PC-9 (cell line): ENCODE data around the gene CRYL1.

Experiments
- EZH2 ChIP-seq: fragments of 200-600 bp; sonication (generic); IDR thresholded peaks from 2 replicates; pipeline ENCODE4 v1.8.0; 2017; ENCODE audit warnings: antibody characterized with exemption, low read depth
- TF ChIP-seq, protein P1 (sequence below): fragments of 200-600 bp; sonication (generic); conservative IDR thresholded peaks from 2 replicates; pipeline ENCODE4 v1.6.1; 2017; ENCODE audit warnings: mixed run types, antibody characterized with exemption, mild to moderate bottlenecking, moderate library complexity

DNA sequence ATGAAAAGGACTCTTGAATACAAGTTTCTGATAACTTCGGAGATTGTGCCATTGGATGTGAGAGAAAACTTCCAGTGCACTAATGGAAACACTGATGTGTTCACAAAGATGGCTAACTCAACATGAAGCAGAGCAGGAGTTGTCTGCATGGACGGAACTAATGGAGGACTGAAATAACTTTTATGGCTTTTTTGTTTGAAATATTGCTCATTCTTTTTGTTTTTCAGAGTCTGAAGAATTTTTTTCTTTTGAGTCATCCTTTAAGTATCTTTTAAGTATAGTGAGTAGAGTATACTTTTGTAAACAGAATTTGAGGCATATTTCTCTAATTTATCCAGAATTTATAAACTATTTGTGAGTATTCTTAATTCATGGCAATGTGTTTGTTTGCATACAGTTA is 25.7 kb downstream of the CRYL1 start:
- TF ChIP-seq, protein P1, sequence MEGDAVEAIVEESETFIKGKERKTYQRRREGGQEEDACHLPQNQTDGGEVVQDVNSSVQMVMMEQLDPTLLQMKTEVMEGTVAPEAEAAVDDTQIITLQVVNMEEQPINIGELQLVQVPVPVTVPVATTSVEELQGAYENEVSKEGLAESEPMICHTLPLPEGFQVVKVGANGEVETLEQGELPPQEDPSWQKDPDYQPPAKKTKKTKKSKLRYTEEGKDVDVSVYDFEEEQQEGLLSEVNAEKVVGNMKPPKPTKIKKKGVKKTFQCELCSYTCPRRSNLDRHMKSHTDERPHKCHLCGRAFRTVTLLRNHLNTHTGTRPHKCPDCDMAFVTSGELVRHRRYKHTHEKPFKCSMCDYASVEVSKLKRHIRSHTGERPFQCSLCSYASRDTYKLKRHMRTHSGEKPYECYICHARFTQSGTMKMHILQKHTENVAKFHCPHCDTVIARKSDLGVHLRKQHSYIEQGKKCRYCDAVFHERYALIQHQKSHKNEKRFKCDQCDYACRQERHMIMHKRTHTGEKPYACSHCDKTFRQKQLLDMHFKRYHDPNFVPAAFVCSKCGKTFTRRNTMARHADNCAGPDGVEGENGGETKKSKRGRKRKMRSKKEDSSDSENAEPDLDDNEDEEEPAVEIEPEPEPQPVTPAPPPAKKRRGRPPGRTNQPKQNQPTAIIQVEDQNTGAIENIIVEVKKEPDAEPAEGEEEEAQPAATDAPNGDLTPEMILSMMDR, result no peak
- no peak for TF ChIP-seq EZH2
